A549 (cell line): Measurements from ENCODE around the gene FOXI3. TPM values are rescaled to one million over a fixed set of nuclear protein-coding genes. Genes with fewer than 3 reads are reported as not detected.

Experiments used
- ATAC-seq, 2 experiments: fragments of 200-7000 bp in 1 of 2; fragments of >200 bp in 1 of 2; cut with Nextera tagmentation in 1 of 2; cut with Tn5 transposase in 1 of 2; 3 replicates each; pipeline versions ENCODE4 v1.8.0 to v1.9.1; 2018 to 2020; ENCODE audit warnings: mild to moderate bottlenecking in 1 of 2, moderate library complexity in 1 of 2
- CTCF ChIA-PET: fragments of 300-600 bp; sonication (Branson Sonifier 250); formaldehyde crosslinking; extraction: SDS; loops from one replicate; lab custom pipeline; 2021; ENCODE audit warnings: antibody characterized with exemption, inconsistent platforms; lab: Yijun Ruan, JAX
- POLR2A ChIA-PET: fragments of 350-600 bp; formaldehyde crosslinking; extraction: SDS; loops from one replicate; lab custom pipeline; 2021; ENCODE audit warnings: antibody characterized with exemption, inconsistent platforms; lab: Yijun Ruan, JAX
- DNase-seq, 2 experiments: peaks; one replicate each; pipeline versions ENCODE4 v3.0.0 to v3.0.0-alpha.2; 2011 to 2016; ENCODE audit warnings: low read depth in 1 of 2, low spot score in 1 of 2
- FAIRE-seq: peaks from 2 replicates; lab custom pipeline; 2011; peaks lifted over from hg19 to GRCh38; lab: Jason Lieb, UNC
- H3K27ac ChIP-seq, 2 experiments: fragments of >200 bp; sonication (Bioruptor Twin); formaldehyde crosslinking; 3 replicates each; pipeline ENCODE4 v1.5.1; 2016 to 2017
- H3K4me1 ChIP-seq: fragments of >200 bp; sonication (Bioruptor Twin); formaldehyde crosslinking; 3 replicates; pipeline ENCODE4 v1.6.1; 2016
- H3K4me2 ChIP-seq: fragments of >200 bp; sonication (Bioruptor Twin); formaldehyde crosslinking; 3 replicates; pipeline ENCODE4 v1.6.1; 2016
- H3K4me3 ChIP-seq: fragments of >200 bp; sonication (Bioruptor Twin); formaldehyde crosslinking; 3 replicates; pipeline ENCODE4 v1.5.1; 2016
- H3K9me3 ChIP-seq: fragments of >200 bp; sonication (Bioruptor Twin); formaldehyde crosslinking; 3 replicates; pipeline ENCODE4 v1.6.1; 2016
- EHF ChIP-seq: fragments of 250-450 bp; sonication (Bioruptor Pico); IDR thresholded peaks from 2 replicates; pipeline ENCODE4 v1.5.0; 2020; ENCODE audit warnings: mild to moderate bottlenecking
- ELK1 ChIP-seq: fragments of 150-350 bp; IDR thresholded peaks from 2 replicates; pipeline ENCODE4 v1.6.1; 2014; ENCODE audit warnings: low read depth, mild to moderate bottlenecking, low read length
- GATA3 ChIP-seq: IDR thresholded peaks from 2 replicates; pipeline ENCODE4 v1.6.1; 2012; ENCODE audit warnings: borderline replicate concordance
- HES2 ChIP-seq: fragments of >200 bp; sonication (Bioruptor Twin); formaldehyde crosslinking; IDR thresholded peaks from 2 replicates; pipeline ENCODE4 v1.6.1; 2016
- HOXA7 ChIP-seq: fragments of 250-450 bp; sonication (Bioruptor Pico); IDR thresholded peaks from 2 replicates; pipeline ENCODE4 v1.5.0; 2020; ENCODE audit warnings: mild to moderate bottlenecking, moderate library complexity
- KDM1A ChIP-seq: fragments of 200-600 bp; sonication (generic); IDR thresholded peaks from 2 replicates; pipeline ENCODE4 v1.6.1; 2016; ENCODE audit warnings: low read depth, mild to moderate bottlenecking
- KDM5A ChIP-seq: fragments of 200-600 bp; sonication (generic); IDR thresholded peaks from 2 replicates; pipeline ENCODE4 v1.6.1; 2016; ENCODE audit warnings: antibody characterized with exemption, mild to moderate bottlenecking
- MAX ChIP-seq: IDR thresholded peaks from 2 replicates; pipeline ENCODE4 v1.6.1; 2012
- NPAS2 ChIP-seq: fragments of 250-450 bp; sonication (Bioruptor Pico); IDR thresholded peaks from 2 replicates; pipeline ENCODE4 v1.8.0; 2022; ENCODE audit warnings: mild to moderate bottlenecking, moderate library complexity, borderline replicate concordance
- PHF8 ChIP-seq: fragments of 200-600 bp; sonication (generic); IDR thresholded peaks from 2 replicates; pipeline ENCODE4 v1.6.1; 2016; ENCODE audit warnings: low read depth, mild to moderate bottlenecking, antibody characterized with exemption, moderate library complexity, borderline replicate concordance
- POLR2A ChIP-seq: IDR thresholded peaks from 2 replicates; pipeline ENCODE4 v1.6.1; 2012; ENCODE audit warnings: mild to moderate bottlenecking, low read length
- RAD21 ChIP-seq, 2 experiments: fragments of >200 bp in 1 of 2; sonication (Bioruptor Twin) in 1 of 2; formaldehyde crosslinking in 1 of 2; IDR thresholded peaks in 1 of 2; conservative IDR thresholded peaks in 1 of 2; 2 replicates in 1 of 2; 3 replicates in 1 of 2; pipeline ENCODE4 v1.6.1; 2012 to 2018; ENCODE audit warnings: inconsistent platforms in 1 of 2
- REST ChIP-seq: fragments of 200-600 bp; sonication (generic); IDR thresholded peaks from 2 replicates; pipeline ENCODE4 v1.6.1; 2016; ENCODE audit warnings: antibody characterized with exemption, mild to moderate bottlenecking, moderate library complexity
- TFCP2L1 ChIP-seq: fragments of 250-450 bp; sonication (Bioruptor Pico); IDR thresholded peaks from 2 replicates; pipeline ENCODE4 v1.5.0; 2021; ENCODE audit warnings: mild to moderate bottlenecking
- ZFP36 ChIP-seq: fragments of 450-650 bp; IDR thresholded peaks from 2 replicates; pipeline ENCODE4 v1.6.1; 2014; ENCODE audit warnings: borderline replicate concordance; ENCODE audit not compliant: partially characterized antibody
- ZSCAN20 ChIP-seq: fragments of 250-450 bp; sonication (Bioruptor Pico); IDR thresholded peaks from 2 replicates; pipeline ENCODE4 v1.8.0; 2022; ENCODE audit warnings: mild to moderate bottlenecking, moderate library complexity
- WGBS: methylation state at CpG from one replicate; pipeline ENCODE4 v1.1.6; 2017; ENCODE audit errors: missing lambda C conversion rate; 5-methylcytosine and 5-hydroxymethylcytosine counted together
- polyA plus RNA-seq, 4 experiments: library from polyadenylated mRNA; depleted of rRNA in 3 of 4; stranded (reverse); fragments of >200 nt; fragmentation: RNase III in 1 of 4; extraction: RNeasy Plus Mini Kit Qiagen cat#74134 plus additional on column Dnase treatment in 1 of 4; gene quantifications; 2 replicates in 3 of 4; 3 replicates in 1 of 4; pipeline ENCODE4 v1.2.3, GENCODE V29; 2011 to 2017
- small RNA-seq, 6 experiments: library from RNA; depleted of rRNA; stranded (forward); fragments of <200 nt; gene quantifications; one replicate each; pipeline ENCODE3, GENCODE V24; 2012
- TF ChIP-seq, protein P1 (sequence below): fragments of >200 bp; sonication (Bioruptor Twin); formaldehyde crosslinking; IDR thresholded peaks from 3 replicates; pipeline ENCODE4 v1.5.1; 2016

Gene FOXI3
- polyA plus RNA-seq, 2 of the 4 experiments (the other 2 are of a cell fraction), result not detected

DNA sequence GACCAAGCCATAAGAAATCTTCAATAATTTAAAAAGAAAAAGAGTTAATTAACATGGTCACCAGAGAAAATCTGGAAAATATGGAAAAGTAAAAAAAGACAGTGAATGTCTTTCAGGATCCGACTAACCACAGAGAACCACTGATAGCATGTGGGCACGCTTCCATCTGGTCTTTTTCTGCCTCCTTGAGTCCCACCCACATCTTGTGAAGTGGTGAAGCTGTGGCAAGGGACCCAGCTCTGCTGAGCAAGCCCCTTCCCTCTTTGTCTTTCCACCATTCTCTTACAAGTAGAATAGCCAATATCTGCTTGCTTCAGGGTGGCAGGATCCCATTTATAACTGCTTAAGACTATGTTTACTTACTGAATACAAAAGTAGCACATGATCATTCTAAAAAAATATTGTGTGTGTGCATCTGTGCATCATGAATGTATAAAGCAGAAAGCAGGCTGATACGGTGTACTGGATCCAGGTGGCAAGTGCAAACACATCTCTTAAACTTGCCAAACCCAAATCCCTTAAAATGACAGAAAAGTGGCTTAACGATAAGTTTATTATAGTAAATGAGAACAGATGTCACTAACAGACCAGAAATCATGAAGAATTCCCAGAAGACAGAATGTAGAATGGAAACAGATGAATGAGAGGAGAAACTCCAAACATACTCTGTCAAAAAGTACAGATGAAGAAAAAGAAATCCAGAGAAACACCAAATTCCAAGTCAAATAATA is 52.3 kb downstream of the FOXI3 start:
- Histone ChIP-seq H3K27ac (no peak overlapping the region), H3K4me1 (no peaks in the 10 kb centered on the region), H3K4me2 (no peak overlapping the region), H3K4me3 (no peak overlapping the region), H3K9me3 (no peaks in the 10 kb centered on the region)
- CTCF ChIA-PET, result no interaction called here
- ATAC-seq (no peak), FAIRE-seq (no peak)
- POLR2A ChIA-PET, result no interaction called here
- WGBS, result 0% methylated on average over 4 of the region's 4 CpGs
- TF ChIP-seq NPAS2 (CRISPR knock-in tag) (no peak), HES2 (no peak), GATA3 (no peak), ELK1 (no peak), ZFP36 (no peak), MAX (no peak), KDM1A (no peak)
- TF ChIP-seq, all 56 proteins: peak for 0
- no peak for DNase-seq

DNA sequence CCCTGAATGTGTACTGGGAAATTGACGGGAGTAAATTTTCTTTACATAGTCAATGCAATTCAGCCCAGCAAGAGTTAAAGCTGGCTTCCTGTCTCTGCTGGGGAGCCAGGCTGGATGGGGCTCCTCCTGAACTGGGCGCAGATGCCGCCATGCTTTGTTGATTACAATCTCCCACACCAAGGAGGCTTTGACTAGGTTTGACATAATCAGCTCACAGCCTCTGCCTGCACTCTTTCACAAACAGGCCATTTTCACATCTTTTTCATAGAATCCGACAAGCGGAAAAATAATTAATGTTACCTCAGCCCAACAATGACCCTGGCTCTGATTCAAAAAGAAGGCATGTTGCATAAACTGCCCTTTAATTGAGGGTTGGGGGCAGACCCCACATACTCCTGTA is 54.3 kb downstream of the FOXI3 start:
- CTCF ChIA-PET, result interaction anchor here (1.2 kb wide), 1 partner anchor 30 kb away, joined by 3 read pairs; no protein-coding TSS in a partner anchor
- no peak overlapping the region for H3K27ac ChIP-seq
- POLR2A ChIA-PET, result no interaction called here

More for the DNA sequence above, 54.3 kb downstream of the FOXI3 start:
- no peak overlapping the region for H3K4me3 ChIP-seq
- TF ChIP-seq ZSCAN20 (CRISPR knock-in tag), result no peak
- no peak for TF ChIP-seq RAD21 (conservative IDR thresholded peaks at IDR 0.05 in 1 of 2, IDR thresholded peaks at IDR 0.05 in 1 of 2)
- no peak for TF ChIP-seq TFCP2L1 (CRISPR knock-in tag)
- TF ChIP-seq POLR2A, result no peak
- TF ChIP-seq NPAS2 (CRISPR knock-in tag), result no peak
- no peak for TF ChIP-seq ELK1
- no peak for TF ChIP-seq PHF8
- TF ChIP-seq EHF, result no peak
- TF ChIP-seq REST, result no peak
- TF ChIP-seq KDM5A, result no peak
- TF ChIP-seq, protein P1, sequence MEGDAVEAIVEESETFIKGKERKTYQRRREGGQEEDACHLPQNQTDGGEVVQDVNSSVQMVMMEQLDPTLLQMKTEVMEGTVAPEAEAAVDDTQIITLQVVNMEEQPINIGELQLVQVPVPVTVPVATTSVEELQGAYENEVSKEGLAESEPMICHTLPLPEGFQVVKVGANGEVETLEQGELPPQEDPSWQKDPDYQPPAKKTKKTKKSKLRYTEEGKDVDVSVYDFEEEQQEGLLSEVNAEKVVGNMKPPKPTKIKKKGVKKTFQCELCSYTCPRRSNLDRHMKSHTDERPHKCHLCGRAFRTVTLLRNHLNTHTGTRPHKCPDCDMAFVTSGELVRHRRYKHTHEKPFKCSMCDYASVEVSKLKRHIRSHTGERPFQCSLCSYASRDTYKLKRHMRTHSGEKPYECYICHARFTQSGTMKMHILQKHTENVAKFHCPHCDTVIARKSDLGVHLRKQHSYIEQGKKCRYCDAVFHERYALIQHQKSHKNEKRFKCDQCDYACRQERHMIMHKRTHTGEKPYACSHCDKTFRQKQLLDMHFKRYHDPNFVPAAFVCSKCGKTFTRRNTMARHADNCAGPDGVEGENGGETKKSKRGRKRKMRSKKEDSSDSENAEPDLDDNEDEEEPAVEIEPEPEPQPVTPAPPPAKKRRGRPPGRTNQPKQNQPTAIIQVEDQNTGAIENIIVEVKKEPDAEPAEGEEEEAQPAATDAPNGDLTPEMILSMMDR, result no peak
- no peak for TF ChIP-seq HOXA7
- DNase-seq (no peak), FAIRE-seq (no peak), ATAC-seq (no peak)
- H3K9me3 ChIP-seq, result no peaks in the 10 kb centered on the region
- no peaks in the 10 kb centered on the region for H3K4me1 ChIP-seq
- H3K4me2 ChIP-seq, result no peak overlapping the region
- 44% methylated on average over 5 of the region's 5 CpGs for WGBS

Small RNA genes within 50 kb of the gene (small RNA-seq; reads per million reads assigned to genes)
- gene RNU6-1007P, result 0 reads per million in 6 experiments

Other genes with a start within 250 kb of the FOXI3 start
- gene EIF2AK3, start 174.8 kb upstream of the FOXI3 start, polyA plus RNA-seq (2011; rRNA removed), result 17.5 and 20.8 TPM in 2 replicates
- 8.5 to 11.0 TPM (median 9.3 TPM) in 3 replicates for gene EIF2AK3, start 174.8 kb upstream of the FOXI3 start, polyA plus RNA-seq (2017; fragmentation: RNase III; extraction: RNeasy Plus Mini Kit Qiagen cat#74134 plus additional on column Dnase treatment)
- 19.1 and 27.0 TPM in 2 replicates for gene RPIA, start 239.0 kb upstream of the FOXI3 start, polyA plus RNA-seq (2011; rRNA removed)
- gene RPIA, start 239.0 kb upstream of the FOXI3 start, polyA plus RNA-seq (2017; fragmentation: RNase III; extraction: RNeasy Plus Mini Kit Qiagen cat#74134 plus additional on column Dnase treatment), result 21.1 to 25.2 TPM (median 23.3 TPM) in 3 replicates